Tibial nerve (tissue), 4 donors: ENCODE results near the gene CHST1. TPM values are rescaled to one million over a fixed set of nuclear protein-coding genes. Genes with fewer than 3 reads are reported as not detected.

Source experiments
- DNase-seq, 2 donors: peaks; one replicate each; pipeline ENCODE4 v3.0.0-alpha.2; 2019; ENCODE audit warnings: low spot score in 2 of 2
- H3K27ac ChIP-seq, 4 donors: fragments of 200-600 bp; sonication (generic) in 3 of 4; one replicate each; pipeline ENCODE4 v1.5.1; 2017 to 2019; ENCODE audit warnings: mild to moderate bottlenecking in 1 of 4
- H3K27me3 ChIP-seq, 2 donors: fragments of 200-600 bp; sonication (generic) in 1 of 2; one replicate each; pipeline versions ENCODE4 v1.5.1 to v1.6.0; 2017 to 2019
- H3K36me3 ChIP-seq, 3 donors: fragments of 200-600 bp; sonication (generic); one replicate each; pipeline ENCODE4 v1.5.1; 2018 to 2019
- H3K4me1 ChIP-seq, 4 donors: fragments of 200-600 bp; sonication (generic) in 3 of 4; one replicate each; pipeline ENCODE4 v1.5.1; 2017 to 2019
- H3K4me3 ChIP-seq, 4 donors: fragments of 200-600 bp; sonication (generic) in 3 of 4; one replicate each; pipeline ENCODE4 v1.5.1; 2017 to 2019; ENCODE audit warnings: mild to moderate bottlenecking in 1 of 4, moderate library complexity in 1 of 4
- H3K9me3 ChIP-seq, 4 donors: fragments of 200-600 bp; sonication (generic) in 3 of 4; one replicate each; pipeline ENCODE4 v1.5.1; 2017 to 2019
- EP300 ChIP-seq, 2 donors: sonication (generic); formaldehyde crosslinking; IDR thresholded peaks; one replicate each; pipeline ENCODE4 v1.6.1; 2017; ENCODE audit warnings: antibody characterized with exemption in 2 of 2, mild to moderate bottlenecking in 1 of 2
- POLR2A ChIP-seq, 2 donors: fragments of 450-650 bp; IDR thresholded peaks; one replicate each; pipeline ENCODE4 v1.6.1; 2017; ENCODE audit warnings: antibody characterized with exemption in 2 of 2, mild to moderate bottlenecking in 2 of 2, moderate library complexity in 2 of 2
- WGBS, 2 donors: methylation state at CpG; one replicate each; pipeline ENCODE4 v1.1.5; 2018; 5-methylcytosine and 5-hydroxymethylcytosine counted together
- total RNA-seq, 4 donors: library from RNA; depleted of rRNA; stranded (reverse); fragments of >200 nt; gene quantifications; one replicate each; pipeline ENCODE4 v1.1.0, GENCODE V29; 2016
- TF ChIP-seq, protein P1 (sequence below), 5 experiments: fragments of 200-600 bp in 3 of 5; fragments of 450-650 bp in 2 of 5; sonication (generic) in 3 of 5; IDR thresholded peaks; one replicate each; pipeline ENCODE4 v1.5.1; 2016 to 2019; ENCODE audit warnings: antibody characterized with exemption in 5 of 5, mild to moderate bottlenecking in 3 of 5, moderate library complexity in 2 of 5

CHST1 gene
- total RNA-seq, 4 donors from 2014 or later, result 1.2 to 3.6 (median 1.6) TPM

DNA sequence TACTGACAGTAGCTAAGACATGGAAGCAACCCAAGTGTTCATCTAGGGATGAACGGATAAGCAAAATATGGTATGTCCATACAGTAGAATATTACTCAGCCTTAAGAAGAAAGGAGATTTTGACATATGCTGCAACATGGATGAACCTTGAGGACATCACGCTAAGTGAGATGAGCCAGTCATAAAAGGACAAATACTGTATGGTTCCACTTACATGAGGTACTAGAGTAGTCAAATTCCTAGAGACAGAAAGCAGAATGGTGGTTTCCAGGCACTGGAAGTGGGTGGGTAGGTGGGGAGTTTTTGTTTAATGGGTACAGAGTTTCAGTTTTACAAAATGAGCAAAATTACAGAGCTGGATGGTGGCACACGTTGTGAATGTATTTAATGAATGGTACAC, 18.1 kb downstream of the CHST1 start:
- Histone ChIP-seq H3K36me3 (no peaks in the 10 kb centered on the region), H3K4me3 (no peak overlapping the region), H3K4me1 (no peaks in the 10 kb centered on the region), H3K9me3 (no peaks in the 10 kb centered on the region), H3K27ac (no peak overlapping the region), H3K27me3 (peaks cover 0 to 15% of the 10 kb centered on the region in 2 donors)
- TF ChIP-seq EP300 (IDR thresholded peaks at IDR 0.05) (no peak), POLR2A (IDR thresholded peaks at IDR 0.05) (no peak)
- TF ChIP-seq, protein P1, sequence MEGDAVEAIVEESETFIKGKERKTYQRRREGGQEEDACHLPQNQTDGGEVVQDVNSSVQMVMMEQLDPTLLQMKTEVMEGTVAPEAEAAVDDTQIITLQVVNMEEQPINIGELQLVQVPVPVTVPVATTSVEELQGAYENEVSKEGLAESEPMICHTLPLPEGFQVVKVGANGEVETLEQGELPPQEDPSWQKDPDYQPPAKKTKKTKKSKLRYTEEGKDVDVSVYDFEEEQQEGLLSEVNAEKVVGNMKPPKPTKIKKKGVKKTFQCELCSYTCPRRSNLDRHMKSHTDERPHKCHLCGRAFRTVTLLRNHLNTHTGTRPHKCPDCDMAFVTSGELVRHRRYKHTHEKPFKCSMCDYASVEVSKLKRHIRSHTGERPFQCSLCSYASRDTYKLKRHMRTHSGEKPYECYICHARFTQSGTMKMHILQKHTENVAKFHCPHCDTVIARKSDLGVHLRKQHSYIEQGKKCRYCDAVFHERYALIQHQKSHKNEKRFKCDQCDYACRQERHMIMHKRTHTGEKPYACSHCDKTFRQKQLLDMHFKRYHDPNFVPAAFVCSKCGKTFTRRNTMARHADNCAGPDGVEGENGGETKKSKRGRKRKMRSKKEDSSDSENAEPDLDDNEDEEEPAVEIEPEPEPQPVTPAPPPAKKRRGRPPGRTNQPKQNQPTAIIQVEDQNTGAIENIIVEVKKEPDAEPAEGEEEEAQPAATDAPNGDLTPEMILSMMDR (IDR thresholded peaks at IDR 0.05), result no peak
- WGBS, 2 donors, result 81 to 84% methylated on average over 3 of the region's 3 CpGs
- no peak for DNase-seq

DNA sequence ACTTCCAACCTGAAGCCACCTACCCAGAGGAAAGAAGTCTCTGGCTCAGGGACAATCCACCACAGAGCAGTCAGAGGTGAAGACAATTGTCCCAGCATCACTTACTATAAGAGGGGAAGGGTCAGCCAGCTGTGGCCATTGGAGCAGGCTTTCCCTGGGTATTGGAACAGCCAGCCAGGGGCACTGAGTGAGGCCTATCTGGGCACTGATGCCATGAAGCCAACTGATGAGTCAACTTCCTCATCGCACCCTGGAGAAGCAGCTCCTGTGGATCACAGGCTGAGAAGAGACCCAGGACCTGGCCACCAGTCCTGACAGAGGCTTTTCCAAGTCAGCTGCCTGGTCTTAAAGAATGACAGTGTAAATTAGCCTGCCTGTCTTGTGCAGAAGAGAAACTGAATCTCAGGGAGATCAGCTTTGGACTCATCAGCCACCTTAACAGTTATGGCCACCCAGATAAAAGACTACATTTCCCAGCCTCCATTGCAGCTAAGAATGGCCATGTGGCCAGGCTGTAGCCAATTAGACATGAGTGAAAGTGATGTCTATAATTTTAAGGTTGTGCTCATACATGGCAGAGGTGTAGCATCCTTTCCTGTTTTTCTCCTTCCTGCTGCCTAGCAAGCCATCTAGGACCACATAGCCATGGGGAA, 19.0 kb downstream of the CHST1 start:
- no peaks in the 10 kb centered on the region for H3K36me3 ChIP-seq
- no peaks in the 10 kb centered on the region for H3K4me1 ChIP-seq
- TF ChIP-seq, protein P1 (IDR thresholded peaks at IDR 0.05), result no peak
- TF ChIP-seq POLR2A (IDR thresholded peaks at IDR 0.05) (no peak), EP300 (IDR thresholded peaks at IDR 0.05) (no peak)
- no peak for DNase-seq
- peaks cover 0 to 15% of the 10 kb centered on the region in 2 donors for H3K27me3 ChIP-seq
- H3K27ac ChIP-seq, result no peak overlapping the region
- WGBS, 2 donors, result 89 to 100% methylated on average over 1 of the region's 1 CpG
- H3K9me3 ChIP-seq, result no peaks in the 10 kb centered on the region
- no peak overlapping the region for H3K4me3 ChIP-seq

DNA sequence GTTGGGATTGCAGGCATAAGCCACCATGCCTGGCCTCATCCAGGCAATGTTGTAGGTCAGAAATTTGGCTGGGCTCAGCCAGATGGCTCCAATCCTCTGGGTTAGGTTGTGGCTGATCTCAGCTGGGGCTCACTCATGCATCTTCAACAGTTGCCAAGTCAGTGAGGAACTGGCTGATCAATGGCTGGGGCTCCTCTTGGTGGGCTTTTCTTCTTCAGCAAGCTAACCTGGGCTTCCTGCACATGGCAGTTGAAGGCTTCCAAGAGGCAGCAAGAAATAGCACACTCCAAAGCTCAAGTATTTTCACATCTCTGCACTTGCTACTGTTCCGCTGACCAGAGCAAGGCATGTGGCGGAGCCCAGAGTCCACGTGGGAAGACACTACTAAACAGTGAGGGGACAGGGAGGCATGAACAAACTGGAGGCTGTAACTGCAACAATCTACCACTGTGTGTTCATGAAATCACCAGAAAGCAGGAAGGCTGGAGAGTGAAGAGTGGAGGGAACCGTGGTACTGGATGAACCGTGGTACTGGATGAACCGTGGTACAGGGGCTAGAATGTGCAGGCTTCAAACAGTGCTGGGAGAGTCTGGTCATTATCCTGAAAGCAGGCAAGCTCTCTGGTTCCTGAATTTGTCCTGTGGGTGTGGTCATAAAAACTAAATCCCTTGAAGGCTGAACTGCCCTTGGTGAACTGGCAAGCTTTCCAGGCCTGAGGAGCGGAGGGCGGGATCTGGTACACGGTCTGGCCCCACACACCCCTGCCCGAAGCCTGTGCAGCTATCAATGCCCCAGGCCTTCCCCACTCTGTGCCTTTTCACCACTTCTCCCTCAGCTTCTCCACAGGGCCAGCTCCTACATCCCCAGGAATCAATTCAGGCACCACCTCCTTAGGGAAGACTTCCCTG, 20.2 kb downstream of the CHST1 start:
- Histone ChIP-seq H3K9me3 (no peaks in the 10 kb centered on the region), H3K27me3 (peaks cover 0 to 8% of the 10 kb centered on the region in 2 donors), H3K4me1 (no peaks in the 10 kb centered on the region), H3K36me3 (no peaks in the 10 kb centered on the region), H3K4me3 (no peak overlapping the region), H3K27ac (no peak overlapping the region)
- WGBS, 2 donors, result 90 to 93% methylated on average over 10 of the region's 10 CpGs
- TF ChIP-seq, protein P1 (IDR thresholded peaks at IDR 0.05), result no peak
- TF ChIP-seq POLR2A (IDR thresholded peaks at IDR 0.05), result no peak
- TF ChIP-seq EP300 (IDR thresholded peaks at IDR 0.05), result no peak
- no peak for DNase-seq

DNA sequence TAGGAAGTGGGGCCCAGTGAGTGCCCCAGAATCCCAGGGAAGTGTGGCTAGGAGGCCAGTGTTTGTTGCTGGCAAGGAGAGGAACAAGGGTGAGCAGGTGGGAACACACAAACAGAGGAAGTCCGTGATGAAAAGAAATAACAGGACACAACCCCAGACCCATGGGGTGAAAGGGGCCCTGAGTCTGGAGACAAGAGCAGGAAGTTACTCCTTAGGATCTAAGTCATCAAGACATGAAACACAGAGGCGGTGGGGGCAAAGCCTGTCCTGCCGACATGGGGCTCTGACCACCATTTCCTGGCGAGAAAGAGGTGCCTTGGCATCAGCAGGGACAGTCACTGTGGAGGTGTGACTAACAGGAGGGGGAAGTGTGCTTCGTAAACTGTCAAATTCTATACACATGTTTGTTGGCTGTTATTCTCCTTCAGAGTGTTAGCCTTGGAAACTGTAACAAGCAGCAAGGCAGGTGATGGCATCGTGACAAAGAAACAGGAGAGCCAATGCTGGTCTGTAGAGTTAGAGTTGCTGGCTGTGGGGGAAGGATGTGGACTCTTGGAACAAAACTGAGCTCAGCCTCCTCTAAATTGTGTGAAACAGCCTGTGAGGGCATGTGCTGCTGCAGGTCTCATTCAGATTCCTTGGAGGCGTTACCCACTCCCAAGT, 21.7 kb downstream of the CHST1 start:
- H3K9me3 ChIP-seq, result peaks cover 0 to 2% (median 0%) of the 10 kb centered on the region in 4 donors
- H3K36me3 ChIP-seq, result no peaks in the 10 kb centered on the region
- peaks cover 0 to 4% of the 10 kb centered on the region in 2 donors for H3K27me3 ChIP-seq
- TF ChIP-seq EP300 (IDR thresholded peaks at IDR 0.05) (no peak), POLR2A (IDR thresholded peaks at IDR 0.05) (no peak)
- TF ChIP-seq, protein P1 (IDR thresholded peaks at IDR 0.05), result no peak
- H3K27ac ChIP-seq, result no peak overlapping the region
- DNase-seq, result no peak
- WGBS, 2 donors, result 58 to 64% methylated on average over 7 of the region's 7 CpGs
- no peak overlapping the region for H3K4me3 ChIP-seq
- no peaks in the 10 kb centered on the region for H3K4me1 ChIP-seq
